K562 (cell line): Measurements from ENCODE around the gene WDR19. TPM values are rescaled to one million over a fixed set of nuclear protein-coding genes. Genes with fewer than 3 reads are reported as not detected.

Experiments used
- ATAC-seq: fragments of 200-7000 bp; cut with Tn5 transposase; 3 replicates; pipeline ENCODE4 v1.9.1; 2020; ENCODE audit warnings: moderate library complexity
- BruUV-seq: library from RNA; stranded (reverse); fragments of 400-500 nt; replicated peaks from 2 replicates; lab custom pipeline; 2021; lab: Mats Ljungman, UMichigan
- CTCF ChIA-PET: fragments of 300-600 bp; formaldehyde crosslinking; extraction: SDS; loops from one replicate; lab custom pipeline; 2021; ENCODE audit warnings: low intra/inter-chr PET ratio; lab: Yijun Ruan, JAX
- POLR2A ChIA-PET: fragments of 300-600, 350-650 bp; sonication (Branson Sonifier 250); formaldehyde crosslinking; extraction: SDS; loops from one replicate; lab custom pipeline; 2021; ENCODE audit warnings: antibody characterized with exemption, inconsistent platforms; lab: Yijun Ruan, JAX
- DNase-seq, 4 experiments: peaks; one replicate each; pipeline versions ENCODE4 v3.0.0 to v3.0.0-alpha.2; 2011 to 2018; ENCODE audit warnings: low spot score in 3 of 4, mixed read lengths in 3 of 4; ENCODE audit errors: extremely low read depth in 1 of 4
- FAIRE-seq: peaks from 2 replicates; lab custom pipeline; 2011; peaks lifted over from hg19 to GRCh38; lab: Jason Lieb, UNC
- H2AFZ ChIP-seq: 2 replicates; pipeline ENCODE4 v1.6.0; 2011; ENCODE audit warnings: low read depth, low read length, control low read depth, inconsistent platforms
- H3K27ac ChIP-seq: fragments of 200-600 bp; 3 replicates; pipeline ENCODE4 v1.8.0; 2011; ENCODE audit warnings: low read depth, mild to moderate bottlenecking, control low read depth, inconsistent platforms, low read length, moderate library complexity, mixed read lengths; ENCODE audit errors: extremely low read depth
- H3K27me3 ChIP-seq, 2 experiments: fragments of 300-600 bp in 1 of 2; 2 replicates in 1 of 2; 3 replicates in 1 of 2; pipeline versions ENCODE4 v1.6.0 to v1.8.0; 2011; ENCODE audit warnings: inconsistent platforms in 2 of 2, low read length in 2 of 2, mild to moderate bottlenecking in 1 of 2, mixed read lengths in 1 of 2, moderate library complexity in 1 of 2; ENCODE audit not compliant: control insufficient read depth in 2 of 2, insufficient read depth in 2 of 2
- H3K36me3 ChIP-seq: fragments of 300-600 bp; 3 replicates; pipeline ENCODE4 v1.8.0; 2011; ENCODE audit warnings: mild to moderate bottlenecking, low read length, inconsistent platforms; ENCODE audit not compliant: control insufficient read depth, insufficient read depth
- H3K4me1 ChIP-seq, 2 experiments: fragments of 200-600 bp in 1 of 2; replicated peaks in 1 of 2; 2 replicates in 1 of 2; 3 replicates in 1 of 2; pipeline versions ENCODE4 v1.5.1 to v1.8.0; 2011; ENCODE audit warnings: inconsistent platforms in 2 of 2, low read length in 2 of 2, mild to moderate bottlenecking in 1 of 2, mixed read lengths in 1 of 2, moderate library complexity in 1 of 2; ENCODE audit not compliant: control insufficient read depth in 2 of 2, insufficient read depth in 2 of 2
- H3K4me2 ChIP-seq: 2 replicates; pipeline ENCODE4 v1.6.1; 2011; ENCODE audit warnings: low read length, control low read depth, inconsistent platforms, mixed read lengths; ENCODE audit not compliant: insufficient read depth
- H3K4me3 ChIP-seq: fragments of 200-600 bp; sonication (generic), shearing (Covaris generic); 2 replicates; pipeline ENCODE4 v1.5.1; 2016; ENCODE audit warnings: control low read depth, inconsistent platforms
- H3K79me2 ChIP-seq: fragments of 200-600 bp; 3 replicates; pipeline ENCODE4 v1.8.0; 2011; ENCODE audit warnings: low read length, inconsistent platforms; ENCODE audit not compliant: control insufficient read depth, insufficient read depth
- H3K9ac ChIP-seq, 2 experiments: 2 replicates each; pipeline versions ENCODE4 v1.6.0 to v1.6.1; 2011; ENCODE audit warnings: low read depth in 2 of 2, low read length in 2 of 2, control low read depth in 1 of 2, inconsistent platforms in 1 of 2, mild to moderate bottlenecking in 1 of 2, mixed read lengths in 1 of 2; ENCODE audit not compliant: insufficient read depth in 1 of 2
- H3K9me1 ChIP-seq: one replicate; pipeline ENCODE4 v1.6.0; 2011; ENCODE audit warnings: inconsistent platforms, mild to moderate bottlenecking, low read length, moderate library complexity; ENCODE audit not compliant: control insufficient read depth, insufficient read depth
- H3K9me3 ChIP-seq: replicated peaks from 2 replicates; pipeline ENCODE4 v1.5.1; 2011; ENCODE audit warnings: low read depth, low read length, inconsistent platforms; ENCODE audit not compliant: control insufficient read depth, insufficient read depth
- H4K20me1 ChIP-seq: replicated peaks from 2 replicates; pipeline ENCODE4 v1.6.1; 2011; ENCODE audit warnings: low read length, inconsistent platforms, mixed read lengths; ENCODE audit not compliant: control insufficient read depth, insufficient read depth
- CEBPZ ChIP-seq: fragments of 150-350 bp; IDR thresholded peaks from 2 replicates; pipeline ENCODE4 v1.6.1; 2014; ENCODE audit warnings: low read depth, mild to moderate bottlenecking, low read length, borderline replicate concordance
- ID3 ChIP-seq, 2 experiments: fragments of 250-450 bp in 1 of 2; fragments of 450-650 bp in 1 of 2; sonication (Bioruptor Pico) in 1 of 2; IDR thresholded peaks; 2 replicates each; pipeline versions ENCODE4 v1.6.1 to v1.8.0; 2016 to 2021; ENCODE audit warnings: mild to moderate bottlenecking in 2 of 2, moderate library complexity in 2 of 2, missing compliant biosample characterization in 1 of 2, missing genetic modification characterization in 1 of 2
- IFI16 ChIP-seq: fragments of 250-450 bp; sonication (Bioruptor Pico); IDR thresholded peaks from 2 replicates; pipeline ENCODE4 v2.1.2; 2022; ENCODE audit warnings: mild to moderate bottlenecking, inconsistent platforms
- JUNB ChIP-seq: fragments of 450-650 bp; formaldehyde crosslinking; conservative IDR thresholded peaks from 2 replicates; pipeline ENCODE4 v1.4.0; 2020; ENCODE audit warnings: mild to moderate bottlenecking
- KDM4B ChIP-seq, 2 experiments: fragments of 450-650 bp in 1 of 2; sonication (generic) in 1 of 2; IDR thresholded peaks; 2 replicates each; pipeline ENCODE4 v1.6.1; 2016 to 2017; ENCODE audit warnings: borderline replicate concordance in 2 of 2, antibody characterized with exemption in 1 of 2, low read depth in 1 of 2, mild to moderate bottlenecking in 1 of 2
- NFE2 ChIP-seq: IDR thresholded peaks from 2 replicates; pipeline ENCODE4 v1.6.1; 2014; ENCODE audit warnings: antibody characterized with exemption, low read depth
- NFRKB ChIP-seq: fragments of 450-650 bp; IDR thresholded peaks from 2 replicates; pipeline ENCODE4 v1.6.1; 2016; ENCODE audit warnings: low read depth
- NR4A1 ChIP-seq, 2 experiments: fragments of 250-450 bp in 1 of 2; fragments of 450-650 bp in 1 of 2; sonication (Bioruptor Pico) in 1 of 2; IDR thresholded peaks; 2 replicates each; pipeline versions ENCODE4 v1.4.0 to v1.6.1; 2016 to 2020; ENCODE audit warnings: mild to moderate bottlenecking in 2 of 2, missing compliant biosample characterization in 1 of 2, missing genetic modification characterization in 1 of 2, moderate library complexity in 1 of 2
- RBM14 ChIP-seq: fragments of 200-400 bp; formaldehyde crosslinking; IDR thresholded peaks from 2 replicates; pipeline ENCODE4 v1.6.1; 2018; ENCODE audit warnings: low read depth, mild to moderate bottlenecking, low read length, moderate library complexity, borderline replicate concordance; ENCODE audit not compliant: insufficient read depth
- RNF2 ChIP-seq: sonication (generic); IDR thresholded peaks from 2 replicates; pipeline ENCODE4 v1.6.1; 2016
- STAG1 ChIP-seq: sonication (generic); formaldehyde crosslinking; IDR thresholded peaks from 2 replicates; pipeline ENCODE4 v1.5.0; 2020; ENCODE audit warnings: missing genetic modification reagents, borderline replicate concordance
- ZBTB17 ChIP-seq: fragments of 450-650 bp; formaldehyde crosslinking; IDR thresholded peaks from 2 replicates; pipeline ENCODE4 v1.4.0; 2020; ENCODE audit warnings: mild to moderate bottlenecking
- WGBS: fragments of 100-300 bp; shearing (Covaris generic); methylation state at CpG from one replicate; pipeline ENCODE4 v1.1.6; 2016; ENCODE audit warnings: low coverage, mixed read lengths; ENCODE audit not compliant: insufficient coverage; ENCODE audit errors: missing lambda C conversion rate; 5-methylcytosine and 5-hydroxymethylcytosine counted together
- in situ Hi-C: fragments of 300-500 bp; cut with MboI; formaldehyde crosslinking; loops from 4 replicates; pipeline ENCODE4 v1.15.0; 2018; ENCODE audit warnings: inconsistent platforms, mixed read lengths
- intact Hi-C: fragments of 100-400 bp; cut with micrococcal nuclease; formaldehyde crosslinking; loops from 2 replicates; pipeline ENCODE4 v1.14.2; 2022
- polyA plus RNA-seq, 8 experiments: library from polyadenylated mRNA; depleted of rRNA in 4 of 8; stranded (reverse) in 5 of 8; unstranded in 3 of 8; fragments of >200 nt; fragmentation: Nextera tagmentation in 2 of 8; fragmentation: Illumina TruSeq in 1 of 8; extraction: Ambion mirVana in 2 of 8; extraction: Trizol in 1 of 8; gene quantifications; 2 replicates each; pipeline versions ENCODE4 v1.2.1 to v1.2.3, GENCODE V29; 2011 to 2014; ENCODE audit warnings: inconsistent platforms in 1 of 8, missing spikeins in 1 of 8
- total RNA-seq, 7 experiments: library from RNA; depleted of rRNA in 6 of 7; stranded (reverse); fragments of >200 nt in 6 of 7; fragmentation: Illumina TruSeq in 2 of 7; extraction: Trizol in 2 of 7; gene quantifications; 2 replicates each; pipeline versions ENCODE4 v1.2.1 to v1.2.3, GENCODE V29; 2011 to 2021; ENCODE audit warnings: low replicate concordance in 1 of 7

The WDR19 gene
- total and polyA plus RNA-seq, 9 of the 15 experiments (the other 6 are each of a cell fraction or from before 2014, with no cell fraction given) = 6.8 to 37.6 (median 11.2) TPM

GRCh38 chr4:39323821-39324220, 141.5 kb downstream of the WDR19 start:
- BruUV-seq = no TSS peak
- no peaks in the 10 kb centered on the region for H3K27me3 ChIP-seq
- no peaks in the 10 kb centered on the region for H4K20me1 ChIP-seq
- intact Hi-C loops = no loop called here
- ATAC-seq (no peak), DNase-seq (no peak)
- H3K4me2 ChIP-seq = no peak overlapping the region
- H2AFZ ChIP-seq = no peak overlapping the region
- H3K9me3 ChIP-seq = no peaks in the 10 kb centered on the region
- no peak overlapping the region for H3K9ac ChIP-seq
- no peak overlapping the region for H3K27ac ChIP-seq
- CTCF ChIA-PET = no interaction called here
- no peak for TF ChIP-seq KDM4B (IDR thresholded peaks at IDR 0.05; ENCODE audit: borderline replicate concordance in 2 of 2, low read depth in 1 of 2)
- TF ChIP-seq, all 486 proteins: peak for 0
- H3K36me3 ChIP-seq = peaks cover 73% of the 10 kb centered on the region
- POLR2A ChIA-PET = interaction anchor here (1.3 kb wide), 1 partner anchor 13 kb away, joined by 3 read pairs; no protein-coding TSS in a partner anchor
- H3K4me1 ChIP-seq = peaks cover 0 to 7% of the 10 kb centered on the region in 2 experiments; a peak in 2 of 5 replicates
- H3K9me1 ChIP-seq = no peaks in the 10 kb centered on the region
- H3K4me3 ChIP-seq = no peak overlapping the region
- WGBS = 100% methylated on average over 1 of the region's 1 CpG
- H3K79me2 ChIP-seq = peaks cover 9% of the 10 kb centered on the region; the same call in 1 of the 3 replicates
- in situ Hi-C loops = no loop called here
- no peak for FAIRE-seq

GRCh38 chr4:39324446-39324845, 142.1 kb downstream of the WDR19 start:
- Histone ChIP-seq H2AFZ (no peak overlapping the region), H3K9ac (no peak overlapping the region), H3K4me2 (no peak overlapping the region), H4K20me1 (no peaks in the 10 kb centered on the region), H3K4me1 (peaks cover 0 to 7% of the 10 kb centered on the region in 2 experiments; a peak in 2 of 5 replicates), H3K36me3 (peaks cover 69% of the 10 kb centered on the region; the same call in 2 of the 3 replicates), H3K9me1 (no peaks in the 10 kb centered on the region), H3K27ac (no peak overlapping the region), H3K79me2 (peaks cover 14% of the 10 kb centered on the region; the same call in 2 of the 3 replicates), H3K27me3 (no peaks in the 10 kb centered on the region), H3K9me3 (no peaks in the 10 kb centered on the region), H3K4me3 (no peak overlapping the region)
- WGBS = 86% methylated on average over 2 of the region's 2 CpGs
- BruUV-seq = no TSS peak
- in situ Hi-C loops (no loop called here), intact Hi-C loops (no loop called here)
- ChIA-PET POLR2A (no interaction called here), CTCF (no interaction called here)
- ATAC-seq (no peak), FAIRE-seq (no peak), DNase-seq (no peak)
- no peak for TF ChIP-seq STAG1 (CRISPR knock-in tag)
- no peak for TF ChIP-seq NR4A1 (CRISPR knock-in tag; IDR thresholded peaks at IDR 0.05)
- TF ChIP-seq NR4A1 (tag; IDR thresholded peaks at IDR 0.05) = no peak
- no peak for TF ChIP-seq CEBPZ
- no peak for TF ChIP-seq ID3 (CRISPR knock-in tag; IDR thresholded peaks at IDR 0.05)
- no peak for TF ChIP-seq ID3 (tag; IDR thresholded peaks at IDR 0.05)
- TF ChIP-seq RNF2 = no peak
- TF ChIP-seq RBM14 = no peak
- TF ChIP-seq IFI16 (CRISPR knock-in tag) = no peak
- no peak for TF ChIP-seq ZBTB17 (CRISPR knock-in tag)
- no peak for TF ChIP-seq NFE2
- TF ChIP-seq NFRKB = no peak
- TF ChIP-seq JUNB (CRISPR knock-in tag) = no peak
